Activated CD4-positive, alpha-beta T cell treated with anti-CD3 and anti-CD28 coated beads for 1 hour (primary cell): ENCODE data around the gene DIAPH2.
"Not testable (repeated sequence)": the region's sequence is repeated elsewhere in the genome, so short reads cannot be mapped to it uniquely, and the experiment has no call there.

ENCODE experiments used
- DNase-seq: peaks from one replicate; pipeline ENCODE4 v3.0.0-alpha.2; 2020

DIAPH2 gene

DNA sequence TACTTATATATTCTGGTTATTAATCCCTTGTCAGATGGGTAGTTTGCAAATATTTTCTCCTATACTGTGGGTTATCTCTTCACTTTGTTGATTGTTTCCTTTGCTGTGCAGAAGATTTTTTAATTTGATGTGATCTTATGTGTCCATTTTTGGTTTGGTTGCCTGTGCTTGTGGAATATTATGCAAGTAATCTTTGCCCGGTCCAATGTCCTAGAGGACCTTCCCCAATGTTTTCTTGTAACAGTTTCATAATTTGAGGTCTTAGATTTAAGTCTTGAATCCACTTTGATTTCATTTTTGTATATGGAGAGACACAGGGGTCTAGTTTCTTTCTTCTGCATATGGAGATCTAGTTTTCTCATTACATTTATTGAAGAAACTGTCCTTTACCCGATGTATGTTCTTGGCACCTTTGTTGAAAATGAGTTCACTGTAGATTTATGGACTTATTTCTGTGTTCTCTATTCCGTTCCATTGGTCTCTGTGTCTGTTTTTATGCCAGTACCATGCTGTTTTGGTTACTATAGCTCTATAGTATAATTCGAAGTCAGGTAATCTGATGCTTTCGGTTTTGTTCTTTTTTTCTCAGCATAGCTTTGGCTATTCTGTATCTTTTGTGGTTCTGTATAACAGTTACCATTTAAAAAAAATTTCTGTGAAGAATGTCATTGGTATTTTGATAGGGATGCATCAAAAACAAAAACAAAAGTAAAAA is 34.7 kb downstream of the DIAPH2 start:
- no peak for DNase-seq

DNA sequence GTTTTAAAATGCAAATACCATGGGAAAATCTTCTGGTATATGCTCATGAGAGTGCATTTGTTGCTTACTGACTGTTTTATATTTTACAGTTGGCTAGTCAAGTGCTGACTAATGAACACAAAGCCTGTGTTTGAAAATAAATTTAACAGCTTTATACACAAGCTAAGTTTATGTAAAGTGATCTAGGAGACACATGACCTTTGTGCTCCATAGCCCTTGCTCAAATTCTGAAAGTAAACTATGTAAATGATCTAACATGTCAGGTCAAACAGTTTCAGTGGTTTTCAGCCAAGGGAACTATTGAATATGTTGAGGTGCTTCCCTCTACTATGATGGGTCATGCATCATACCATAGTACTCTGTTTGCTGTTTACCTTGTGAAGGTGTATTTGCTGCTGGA is 36.7 kb downstream of the DIAPH2 start:
- no peak for DNase-seq

DNA sequence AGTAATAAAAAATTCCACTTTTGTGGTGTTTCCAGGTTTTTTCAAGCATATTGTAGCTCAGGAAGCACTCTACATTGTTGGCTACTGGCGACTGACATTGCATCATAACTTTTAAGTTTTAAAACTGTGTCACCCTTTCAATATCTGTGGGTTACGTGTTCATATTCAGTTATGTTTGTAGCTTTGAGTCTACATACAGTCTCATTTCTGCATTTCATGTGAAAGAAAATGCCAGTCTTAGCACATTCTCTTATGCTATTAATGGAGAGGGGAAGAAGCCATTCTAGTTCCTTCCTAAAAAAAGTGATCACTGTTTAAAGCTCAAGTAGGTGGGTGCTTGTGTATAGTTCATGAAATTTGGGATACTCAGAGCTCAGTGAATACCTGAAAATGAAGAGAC is 38.1 kb downstream of the DIAPH2 start:
- DNase-seq = no peak

DNA sequence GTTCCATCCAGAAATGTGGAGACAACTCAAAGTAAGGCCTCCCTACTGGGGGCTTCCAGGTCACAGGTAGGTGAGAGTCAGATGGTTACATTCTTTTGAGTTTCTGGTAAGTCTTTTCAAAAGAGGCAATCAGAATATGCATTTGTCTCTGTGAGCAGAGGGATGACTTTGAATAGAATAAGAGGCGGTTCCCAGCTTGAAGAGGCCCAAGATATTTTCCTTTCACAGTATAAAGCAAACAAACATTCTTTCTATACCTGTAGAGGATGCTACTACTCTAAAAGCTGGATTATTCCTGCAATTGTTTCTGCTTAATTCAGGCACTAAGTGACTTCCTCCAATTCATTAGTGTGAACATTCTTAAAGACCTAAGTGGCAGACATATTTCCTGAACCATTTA is 44.4 kb downstream of the DIAPH2 start:
- DNase-seq = no peak

DNA sequence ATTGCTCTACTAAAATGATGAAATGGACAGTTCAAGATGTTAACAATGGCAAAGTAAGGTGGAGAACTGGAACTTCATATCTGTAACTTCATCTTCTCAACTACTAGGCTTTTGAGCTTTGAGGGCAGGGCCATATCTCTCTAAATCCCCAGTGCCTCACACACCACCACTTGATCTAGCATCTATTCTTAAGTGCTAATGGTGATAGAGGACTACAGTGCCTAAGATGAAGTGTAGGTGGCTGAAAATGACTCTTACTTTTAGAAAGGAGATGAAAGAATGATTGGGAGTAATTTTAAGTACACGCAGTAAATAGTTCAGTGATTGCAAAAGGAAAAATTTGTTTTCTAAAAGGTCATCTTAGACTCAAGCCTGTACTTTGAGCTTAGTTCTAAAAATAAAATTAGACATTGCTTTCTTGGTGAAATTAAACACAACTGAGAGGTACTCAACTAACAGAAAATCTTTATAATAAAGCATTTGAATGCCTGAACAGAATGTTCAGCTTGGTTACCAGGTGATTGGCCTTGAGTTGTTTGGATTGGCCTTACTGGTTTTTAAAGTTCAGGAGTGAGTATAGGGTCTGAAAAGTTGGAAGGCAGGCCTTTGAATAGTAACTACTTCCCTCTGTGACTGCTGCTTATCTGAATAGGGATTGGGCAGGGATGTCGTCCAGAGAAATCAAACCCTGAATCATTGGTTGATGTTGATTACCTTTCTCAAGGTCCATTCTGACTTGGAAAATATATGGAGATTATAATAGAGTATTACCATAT is 45.4 kb downstream of the DIAPH2 start:
- DNase-seq = no peak

DNA sequence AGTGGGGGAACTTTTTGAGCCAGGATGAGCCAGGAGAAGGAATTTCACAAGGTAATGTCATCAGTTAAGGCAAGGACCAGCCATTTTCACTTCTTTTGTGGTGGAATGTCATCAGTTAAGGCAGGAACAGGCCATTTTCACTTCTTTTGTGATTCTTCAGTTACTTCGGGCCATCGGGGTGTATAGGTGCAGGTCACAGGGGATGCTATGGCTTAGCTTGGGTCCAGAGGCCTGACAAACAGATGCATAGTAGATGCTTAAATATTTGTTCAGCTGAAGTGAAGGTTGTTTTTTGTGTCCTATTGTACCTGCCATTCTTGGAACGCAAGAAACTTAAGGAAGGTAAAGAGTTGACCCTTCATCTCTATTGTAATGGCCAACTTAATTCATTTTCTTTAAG is 46.4 kb downstream of the DIAPH2 start:
- DNase-seq = not testable (repeated sequence)

DNA sequence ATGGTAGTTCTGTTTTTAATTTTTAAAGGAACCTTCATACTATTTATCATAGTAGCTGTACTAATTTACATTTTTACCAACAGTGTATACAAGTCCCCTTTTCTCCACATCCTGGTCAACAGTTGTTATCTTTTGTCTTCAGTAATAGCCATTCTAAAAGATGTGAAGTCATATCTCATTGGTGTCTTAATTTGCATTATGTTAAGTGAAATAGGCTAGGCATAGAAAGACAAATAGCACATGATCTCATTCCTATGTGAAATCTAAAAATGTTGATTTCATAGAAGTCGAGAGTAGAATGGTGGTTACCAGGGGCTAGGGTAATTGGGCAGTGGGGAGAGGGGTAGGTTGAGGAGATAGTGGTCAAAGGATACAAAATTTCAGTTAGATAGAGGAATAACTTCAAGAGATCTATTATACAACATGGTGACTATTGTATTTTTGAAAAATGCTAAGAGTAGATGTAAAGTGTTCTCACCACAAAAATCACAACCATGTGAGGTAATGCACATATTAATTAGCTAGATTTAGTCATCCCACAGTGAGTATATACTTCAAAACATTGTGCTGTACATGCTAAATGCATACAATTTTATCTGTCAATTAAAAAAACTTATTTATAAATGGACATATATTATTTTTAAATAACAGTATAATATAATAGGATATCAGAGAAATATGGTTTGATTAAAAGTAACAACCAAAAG is 58.9 kb downstream of the DIAPH2 start:
- no peak for DNase-seq

DNA sequence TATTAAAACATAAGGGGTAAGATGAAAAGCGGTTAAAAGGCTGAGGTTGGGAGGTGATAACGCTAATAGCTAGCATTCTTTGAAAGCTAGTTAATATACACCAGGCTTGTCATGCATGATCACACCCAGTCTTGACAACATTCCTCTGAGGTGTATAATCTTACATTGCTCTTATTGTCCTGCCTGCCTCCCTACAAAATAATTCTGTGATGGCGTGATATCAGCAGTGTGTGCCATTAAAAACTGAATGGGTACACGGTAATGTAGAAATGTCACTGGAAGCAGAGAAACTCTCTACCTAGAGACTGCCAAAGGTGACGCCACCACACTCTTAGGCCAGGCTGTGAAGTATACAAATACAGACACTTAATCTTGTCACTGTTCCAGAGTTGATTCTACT is 68.1 kb downstream of the DIAPH2 start:
- no peak for DNase-seq

DNA sequence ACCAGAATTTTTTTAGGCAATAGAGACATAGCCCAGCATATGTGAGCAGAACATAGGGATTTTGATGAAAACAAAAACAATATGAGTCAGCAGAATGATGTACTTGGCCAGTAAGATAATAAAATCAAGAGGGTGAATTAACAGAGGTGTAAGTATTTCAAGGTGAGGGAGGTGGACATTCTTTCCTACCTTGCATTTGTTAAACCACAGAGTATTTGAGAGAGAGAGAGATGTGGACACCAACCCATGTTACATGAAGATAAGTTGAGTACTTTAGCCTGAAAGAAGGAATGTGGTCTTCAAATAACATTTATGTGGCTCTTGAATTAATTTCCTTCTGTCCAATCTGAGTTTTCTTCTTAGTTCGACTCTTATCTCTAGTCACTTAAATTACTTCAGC is 68.6 kb downstream of the DIAPH2 start:
- no peak for DNase-seq

DNA sequence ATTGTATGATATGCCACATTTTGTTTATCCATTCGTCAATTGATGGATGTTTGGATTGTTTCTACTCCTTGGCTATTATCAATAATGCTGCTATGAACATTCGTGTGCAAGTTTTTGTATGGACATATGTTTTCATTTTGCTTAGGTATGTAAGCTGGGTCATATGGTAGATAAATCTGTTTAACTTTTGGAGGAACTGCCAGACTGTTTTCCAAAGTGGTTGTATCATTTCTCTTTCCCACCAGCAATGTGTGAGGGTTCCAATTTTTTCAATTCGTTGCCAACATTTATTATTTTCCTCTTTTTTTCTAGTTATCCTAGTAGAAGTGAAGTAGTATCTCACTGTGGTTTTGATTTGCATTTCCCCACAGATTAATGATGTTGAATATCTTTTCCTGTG is 71.8 kb downstream of the DIAPH2 start:
- DNase-seq = no peak

DNA sequence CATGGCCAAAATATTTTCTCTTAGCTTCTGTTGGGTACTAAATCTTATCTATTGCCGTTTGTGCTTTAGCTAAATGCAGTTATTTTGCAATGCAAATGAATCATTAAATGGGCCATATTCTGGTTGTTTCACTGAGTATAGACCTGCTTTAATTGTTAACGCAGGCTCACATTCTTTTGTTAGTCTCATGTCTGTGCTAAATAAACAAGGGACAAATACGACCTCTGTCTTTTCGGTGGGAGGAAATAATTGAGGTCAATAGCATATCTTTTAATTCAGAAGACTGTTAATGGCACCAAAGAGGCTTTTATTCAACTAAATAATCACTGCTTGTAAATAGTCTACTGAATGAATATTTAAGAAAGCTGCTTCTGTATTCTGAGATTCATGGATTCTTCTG is 76.9 kb downstream of the DIAPH2 start:
- no peak for DNase-seq

DNA sequence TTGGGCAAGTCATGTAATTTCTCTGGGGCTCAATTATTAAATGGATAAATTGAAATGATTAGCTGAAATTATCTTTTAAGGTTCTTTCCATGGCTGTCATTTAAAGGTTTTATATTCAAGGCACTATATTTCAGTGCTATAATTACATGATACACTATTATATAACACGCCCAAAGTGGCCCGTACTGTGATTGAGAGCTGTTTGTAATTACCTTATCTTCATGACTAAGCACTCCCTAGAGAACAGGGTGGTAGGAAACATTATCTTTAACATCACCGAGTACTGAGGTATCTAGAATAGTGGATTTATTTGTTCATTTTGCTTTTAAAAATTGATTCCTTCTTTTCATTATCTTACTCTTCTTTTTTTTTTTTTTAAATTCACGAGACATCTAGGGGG is 79.0 kb downstream of the DIAPH2 start:
- no peak for DNase-seq

DNA sequence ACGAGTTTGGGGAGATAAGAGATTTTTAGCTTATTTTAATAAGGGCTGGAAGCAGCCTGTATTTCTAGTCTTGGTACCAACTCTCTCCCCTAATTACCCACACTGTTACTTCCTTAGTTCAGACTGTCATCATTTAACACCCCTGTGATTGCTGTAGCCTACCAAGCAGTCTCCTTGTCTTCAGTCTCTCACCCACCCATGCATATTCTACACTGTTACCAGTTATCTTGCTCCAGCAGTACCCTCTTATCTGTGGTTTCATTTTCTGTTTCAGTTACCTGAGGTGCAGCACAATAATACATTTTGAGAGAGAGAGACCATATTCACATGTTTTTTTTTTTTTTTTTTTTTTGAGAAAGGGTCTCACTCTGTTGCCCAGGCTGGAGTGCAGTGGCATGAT is 80.2 kb downstream of the DIAPH2 start:
- no peak for DNase-seq

DNA sequence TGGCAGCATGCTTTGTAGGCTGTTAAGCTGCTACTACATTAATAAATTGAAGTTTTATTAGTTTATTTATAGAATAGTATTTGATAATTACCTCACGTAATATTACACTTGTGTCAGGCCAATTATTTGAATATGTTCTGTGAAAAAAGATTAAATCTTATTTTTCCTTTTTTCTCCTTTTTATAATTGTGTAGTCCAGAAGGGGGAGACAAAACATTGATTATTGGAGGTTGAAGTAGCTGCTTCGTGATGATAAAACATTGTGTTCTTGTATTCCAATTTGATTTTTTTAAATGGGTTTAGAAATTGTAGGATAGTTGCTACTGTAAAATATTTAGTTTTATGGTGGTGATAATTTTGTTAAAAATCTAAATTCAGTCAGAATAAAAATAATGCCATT is 85.7 kb downstream of the DIAPH2 start:
- no peak for DNase-seq

DNA sequence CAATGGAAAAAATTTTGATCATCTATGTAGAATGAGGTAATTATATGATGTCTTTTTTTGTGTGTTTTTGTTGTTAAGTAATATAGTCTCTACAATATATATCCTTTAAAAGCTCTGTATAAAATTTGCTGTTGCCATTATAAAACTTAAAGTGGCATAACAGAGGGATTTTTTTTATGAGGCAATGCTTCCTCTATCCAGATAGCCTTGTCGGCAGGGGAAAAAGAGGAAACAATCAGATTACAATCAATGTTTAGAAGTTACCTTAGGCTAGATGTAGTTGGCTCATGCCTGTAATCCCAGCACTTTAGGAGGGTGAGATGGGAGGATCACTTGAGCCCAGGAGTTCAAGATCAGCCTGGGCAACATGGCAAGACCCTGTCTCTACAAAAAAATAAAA is 86.8 kb downstream of the DIAPH2 start:
- no peak for DNase-seq

DNA sequence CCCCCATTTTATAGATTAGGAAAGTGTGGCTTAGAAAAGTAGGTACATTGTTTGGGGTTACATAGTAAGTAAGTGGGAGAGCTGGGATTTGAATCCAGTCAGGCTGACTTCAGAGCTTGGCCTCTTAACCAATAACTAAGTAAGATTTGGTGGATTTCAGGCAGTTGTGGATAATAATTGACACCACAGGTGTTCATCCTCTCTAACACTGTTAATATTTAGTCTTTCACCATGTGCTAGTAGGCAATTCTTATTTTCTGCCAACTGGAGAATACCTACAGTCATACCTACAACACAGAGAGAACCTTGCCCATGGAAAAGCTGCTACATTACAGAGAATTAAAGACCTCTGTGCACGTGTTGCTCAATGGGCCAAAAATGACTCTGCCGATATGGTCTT is 89.5 kb downstream of the DIAPH2 start:
- no peak for DNase-seq

DNA sequence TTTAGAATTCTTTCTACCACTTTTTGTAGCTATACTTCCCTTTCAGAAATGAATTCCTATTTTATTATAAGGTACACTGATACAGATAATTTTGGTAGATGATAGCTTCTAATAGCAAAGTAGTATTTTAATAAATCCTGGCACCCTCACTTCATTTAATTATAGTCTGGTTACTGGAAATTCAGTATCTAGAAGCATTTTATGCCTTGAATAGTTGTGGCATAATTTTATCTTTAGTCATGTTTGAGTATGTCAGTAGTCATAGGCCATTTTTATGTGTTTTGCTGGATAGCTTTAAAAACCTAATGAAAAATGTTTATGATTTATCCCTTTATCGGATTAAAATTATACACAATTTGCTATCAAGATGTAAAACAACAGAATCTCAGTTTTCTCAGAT is 92.3 kb downstream of the DIAPH2 start:
- DNase-seq = no peak

DNA sequence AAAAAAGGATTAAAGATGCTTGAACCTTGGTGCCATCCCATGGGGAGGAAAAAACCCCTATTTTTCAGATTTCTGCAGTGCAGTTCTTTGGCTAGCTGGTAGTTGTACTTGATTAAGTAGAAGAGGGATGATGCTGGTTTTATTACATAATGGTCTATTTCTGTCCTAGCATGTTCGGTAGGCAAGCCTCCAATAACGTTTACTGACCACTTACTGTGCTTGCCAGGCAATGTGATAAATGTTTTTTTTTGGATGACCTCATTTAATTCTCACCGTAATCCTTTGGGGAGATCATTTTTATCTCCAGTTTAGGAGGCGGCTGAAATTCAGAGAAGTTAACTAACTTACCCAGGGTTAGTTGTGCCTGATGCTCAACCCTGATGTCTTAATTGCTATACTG is 106.9 kb downstream of the DIAPH2 start:
- DNase-seq = no peak

DNA sequence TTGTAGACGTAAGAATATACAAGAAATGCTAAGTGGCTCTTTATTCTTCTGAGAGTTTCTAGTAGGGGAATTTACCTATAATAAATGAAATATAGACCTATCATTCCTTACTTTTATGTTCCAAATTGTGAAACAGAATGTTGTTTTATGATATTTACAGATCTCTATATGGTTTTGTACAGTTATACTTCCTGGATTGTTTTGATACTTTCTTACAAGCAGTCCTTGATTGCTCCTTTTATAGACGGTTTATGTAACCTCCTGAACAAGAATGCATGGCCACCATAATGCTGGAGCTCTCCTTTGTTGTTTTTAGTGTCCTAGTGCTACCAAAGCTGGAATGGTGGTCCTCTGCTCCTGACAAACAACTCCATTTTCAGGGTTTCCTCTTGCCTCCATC is 107.4 kb downstream of the DIAPH2 start:
- no peak for DNase-seq

DNA sequence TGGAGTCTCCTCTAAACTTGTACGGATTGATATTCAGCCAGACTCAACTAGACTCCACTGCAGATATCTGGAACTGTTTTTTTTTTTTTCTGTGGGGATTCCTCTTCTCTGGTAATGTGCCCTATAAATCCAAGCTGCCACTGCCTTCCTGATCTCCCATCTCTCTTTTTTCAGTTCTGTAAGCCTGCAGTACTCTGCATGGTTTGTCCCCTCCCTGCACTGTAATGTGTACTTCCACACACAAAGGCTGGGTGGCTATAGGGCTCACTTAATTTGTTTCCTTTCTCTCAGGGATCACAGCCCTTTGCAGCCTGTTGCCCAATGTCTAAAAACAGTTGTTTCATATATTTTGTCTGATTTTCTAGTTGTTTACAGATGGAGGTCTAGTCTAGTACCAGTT is 114.3 kb downstream of the DIAPH2 start:
- DNase-seq = no peak

DNA sequence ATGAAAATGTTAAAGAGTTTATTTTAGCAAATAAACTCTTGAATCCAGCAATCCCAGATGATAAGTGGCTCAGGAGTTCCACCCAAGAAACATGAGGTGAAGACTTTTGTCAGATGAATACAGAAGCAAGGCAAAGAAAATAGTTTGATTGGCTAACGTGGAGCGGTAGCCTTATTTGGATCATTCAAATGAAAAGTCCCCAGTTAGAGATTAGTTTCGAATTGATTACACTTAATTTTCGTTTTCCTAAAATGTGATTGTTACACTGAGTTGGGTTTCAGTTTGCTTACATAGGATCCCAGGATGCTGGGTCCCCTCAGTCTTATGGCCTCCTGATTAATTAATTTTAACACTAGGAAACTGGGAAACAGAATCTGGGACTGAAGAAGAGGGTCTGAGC is 122.7 kb downstream of the DIAPH2 start:
- no peak for DNase-seq

DNA sequence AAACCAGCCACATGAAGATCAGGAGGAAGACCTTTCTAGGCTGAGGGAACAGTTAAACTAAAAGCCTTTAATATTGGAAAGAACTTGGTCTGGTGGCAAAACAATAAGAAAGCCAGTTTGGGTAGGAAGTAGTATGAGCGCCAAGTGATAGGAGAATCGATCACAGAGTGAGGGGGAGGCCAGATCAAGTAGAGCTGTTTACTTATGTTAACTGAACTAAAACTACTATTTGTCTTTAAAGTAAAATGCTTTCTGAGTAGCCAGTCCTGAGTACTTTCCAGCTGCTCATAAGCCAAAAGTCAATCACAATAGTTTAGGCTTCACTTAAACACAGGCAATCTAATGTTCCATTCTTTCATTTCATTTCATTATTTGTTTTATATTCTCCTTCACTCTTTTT is 136.3 kb downstream of the DIAPH2 start:
- no peak for DNase-seq

DNA sequence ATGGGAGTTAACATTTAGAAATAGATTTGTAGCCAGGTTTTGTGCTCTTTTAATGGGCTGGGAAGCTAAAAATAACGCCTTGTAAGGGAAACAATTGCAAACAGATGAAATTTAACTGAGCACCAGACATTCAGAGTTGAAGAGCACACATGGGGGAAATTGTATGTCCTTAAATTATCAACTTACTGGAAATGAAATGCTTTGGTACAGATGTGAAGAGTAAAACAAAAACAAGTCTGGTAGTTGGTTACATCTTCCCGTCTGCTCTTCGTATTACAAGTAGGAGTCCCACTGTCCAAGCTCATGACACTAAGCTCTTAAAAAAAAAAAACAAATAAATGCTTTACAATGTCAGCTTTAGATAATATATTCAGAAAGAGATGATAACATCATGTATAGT is 139.5 kb downstream of the DIAPH2 start:
- DNase-seq = no peak

DNA sequence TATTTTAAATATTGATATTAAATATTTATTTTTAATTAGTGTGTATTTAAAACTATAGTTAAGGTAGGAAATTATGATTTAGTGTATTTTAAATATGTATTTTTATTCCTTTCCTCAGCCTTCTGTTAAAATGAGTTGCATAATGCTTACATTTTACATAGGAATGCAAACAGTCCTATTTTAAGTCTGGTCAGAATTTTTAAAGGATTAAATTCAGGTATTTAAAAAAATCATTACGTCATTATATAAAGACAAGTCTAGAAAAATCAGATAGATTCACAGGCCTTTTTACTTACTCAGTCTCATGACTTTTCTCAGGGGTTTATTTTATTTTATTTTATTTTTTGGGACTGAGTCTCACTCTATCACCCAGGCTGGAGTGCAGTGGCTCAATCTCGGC is 148.7 kb downstream of the DIAPH2 start:
- DNase-seq = no peak
